Astrocyte (in vitro differentiated cells and primary cell): Measurements from ENCODE around the gene FUNDC2. TPM values are rescaled to one million over a fixed set of nuclear protein-coding genes. Genes with fewer than 3 reads are reported as not detected.

ENCODE experiments used
- DNase-seq: peaks from one replicate; pipeline ENCODE4 v3.0.0-alpha.2; 2010; ENCODE audit warnings: low read depth
- FAIRE-seq: peaks from 2 replicates; lab custom pipeline; 2011; peaks lifted over from hg19 to GRCh38; lab: Jason Lieb, UNC
- H2AFZ ChIP-seq: 2 replicates; pipeline ENCODE4 v1.6.0; 2012; ENCODE audit warnings: low read depth, low read length, inconsistent platforms
- H3K27ac ChIP-seq: 2 replicates; pipeline ENCODE4 v1.5.1; 2011; ENCODE audit warnings: low read depth, low read length, inconsistent platforms
- H3K27me3 ChIP-seq: 2 replicates; pipeline ENCODE4 v1.6.0; 2011; ENCODE audit warnings: low read length, inconsistent platforms; ENCODE audit not compliant: insufficient read depth
- H3K36me3 ChIP-seq: 2 replicates; pipeline ENCODE4 v1.5.1; 2011; ENCODE audit warnings: low read length, inconsistent platforms; ENCODE audit not compliant: insufficient read depth
- H3K4me1 ChIP-seq: 2 replicates; pipeline ENCODE4 v1.5.1; 2011; ENCODE audit warnings: low read length, inconsistent platforms; ENCODE audit not compliant: insufficient read depth
- H3K4me2 ChIP-seq: 2 replicates; pipeline ENCODE4 v1.6.0; 2012; ENCODE audit warnings: low read length, inconsistent platforms
- H3K4me3 ChIP-seq: 2 replicates; pipeline ENCODE4 v1.5.1; 2011; ENCODE audit warnings: low read depth, mild to moderate bottlenecking, low read length, inconsistent platforms; ENCODE audit not compliant: insufficient read depth
- H3K79me2 ChIP-seq: 2 replicates; pipeline ENCODE4 v1.6.0; 2012; ENCODE audit warnings: mild to moderate bottlenecking, low read length, inconsistent platforms; ENCODE audit not compliant: insufficient read depth
- H3K9ac ChIP-seq: 2 replicates; pipeline ENCODE4 v1.6.0; 2012; ENCODE audit warnings: mild to moderate bottlenecking, low read length, inconsistent platforms
- H3K9me3 ChIP-seq: 2 replicates; pipeline ENCODE4 v1.5.1; 2012; ENCODE audit warnings: low read depth, mild to moderate bottlenecking, low read length, inconsistent platforms; ENCODE audit not compliant: insufficient read depth
- H4K20me1 ChIP-seq: 2 replicates; pipeline ENCODE4 v1.6.0; 2012; ENCODE audit warnings: low read length, inconsistent platforms; ENCODE audit not compliant: insufficient read depth
- H3K27ac Mint-ChIP-seq: one replicate; pipeline ENCODE4 v1.8.0; 2021; ENCODE audit warnings: mild to moderate bottlenecking, mixed read lengths; ENCODE audit not compliant: unreplicated experiment
- H3K27me3 Mint-ChIP-seq: one replicate; pipeline ENCODE4 v1.8.0; 2021; ENCODE audit warnings: low read depth, mixed read lengths; ENCODE audit not compliant: unreplicated experiment
- H3K36me3 Mint-ChIP-seq: one replicate; pipeline ENCODE4 v1.8.0; 2021; ENCODE audit warnings: low read depth, mixed read lengths; ENCODE audit not compliant: unreplicated experiment
- H3K4me1 Mint-ChIP-seq: one replicate; pipeline ENCODE4 v1.8.0; 2021; ENCODE audit warnings: low read depth, mixed read lengths; ENCODE audit not compliant: unreplicated experiment
- H3K4me3 Mint-ChIP-seq: one replicate; pipeline ENCODE4 v1.8.0; 2021; ENCODE audit warnings: mild to moderate bottlenecking, moderate library complexity, mixed read lengths; ENCODE audit not compliant: unreplicated experiment
- H3K9me3 Mint-ChIP-seq: one replicate; pipeline ENCODE4 v1.8.0; 2021; ENCODE audit warnings: mild to moderate bottlenecking, mixed read lengths; ENCODE audit not compliant: unreplicated experiment
- EZH2 ChIP-seq: IDR thresholded peaks from 2 replicates; pipeline ENCODE4 v1.6.1; 2012; ENCODE audit warnings: mild to moderate bottlenecking, low read length, inconsistent platforms; ENCODE audit not compliant: insufficient read depth
- total RNA-seq: library from RNA; stranded (reverse); gene quantifications from 2 replicates; pipeline ENCODE4 v1.2.1, GENCODE V29; 2021
- TF ChIP-seq, protein P1 (sequence below): IDR thresholded peaks from 2 replicates; pipeline ENCODE4 v1.5.1; 2011; ENCODE audit warnings: low read depth, mild to moderate bottlenecking, inconsistent platforms, low read length, moderate library complexity; ENCODE audit not compliant: insufficient read depth

The FUNDC2 gene
- total RNA-seq, 1 donor from 2014 or later = 49.5 TPM

GRCh38 chrX:155009994-155010472 is 16.6 kb upstream of the FUNDC2 start:
- Mint-ChIP-seq H3K4me1 (no peaks in the 10 kb centered on the region), H3K9me3 (peaks cover 2% of the 10 kb centered on the region), H3K4me3 (no peak overlapping the region), H3K36me3 (no peaks in the 10 kb centered on the region), H3K27me3 (no peaks in the 10 kb centered on the region), H3K27ac (no peak overlapping the region)
- Histone ChIP-seq H3K9ac (no peak overlapping the region), H3K27me3 (no peaks in the 10 kb centered on the region), H3K4me2 (no peak overlapping the region), H3K79me2 (no peaks in the 10 kb centered on the region), H3K36me3 (no peaks in the 10 kb centered on the region), H3K4me1 (no peaks in the 10 kb centered on the region), H4K20me1 (no peaks in the 10 kb centered on the region), H3K27ac (no peak overlapping the region), H3K4me3 (no peak overlapping the region), H3K9me3 (no peaks in the 10 kb centered on the region), H2AFZ (no peak overlapping the region)
- DNase-seq (no peak), FAIRE-seq (no peak)
- TF ChIP-seq, protein P1, sequence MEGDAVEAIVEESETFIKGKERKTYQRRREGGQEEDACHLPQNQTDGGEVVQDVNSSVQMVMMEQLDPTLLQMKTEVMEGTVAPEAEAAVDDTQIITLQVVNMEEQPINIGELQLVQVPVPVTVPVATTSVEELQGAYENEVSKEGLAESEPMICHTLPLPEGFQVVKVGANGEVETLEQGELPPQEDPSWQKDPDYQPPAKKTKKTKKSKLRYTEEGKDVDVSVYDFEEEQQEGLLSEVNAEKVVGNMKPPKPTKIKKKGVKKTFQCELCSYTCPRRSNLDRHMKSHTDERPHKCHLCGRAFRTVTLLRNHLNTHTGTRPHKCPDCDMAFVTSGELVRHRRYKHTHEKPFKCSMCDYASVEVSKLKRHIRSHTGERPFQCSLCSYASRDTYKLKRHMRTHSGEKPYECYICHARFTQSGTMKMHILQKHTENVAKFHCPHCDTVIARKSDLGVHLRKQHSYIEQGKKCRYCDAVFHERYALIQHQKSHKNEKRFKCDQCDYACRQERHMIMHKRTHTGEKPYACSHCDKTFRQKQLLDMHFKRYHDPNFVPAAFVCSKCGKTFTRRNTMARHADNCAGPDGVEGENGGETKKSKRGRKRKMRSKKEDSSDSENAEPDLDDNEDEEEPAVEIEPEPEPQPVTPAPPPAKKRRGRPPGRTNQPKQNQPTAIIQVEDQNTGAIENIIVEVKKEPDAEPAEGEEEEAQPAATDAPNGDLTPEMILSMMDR = no peak
- no peak for TF ChIP-seq EZH2

DNA sequence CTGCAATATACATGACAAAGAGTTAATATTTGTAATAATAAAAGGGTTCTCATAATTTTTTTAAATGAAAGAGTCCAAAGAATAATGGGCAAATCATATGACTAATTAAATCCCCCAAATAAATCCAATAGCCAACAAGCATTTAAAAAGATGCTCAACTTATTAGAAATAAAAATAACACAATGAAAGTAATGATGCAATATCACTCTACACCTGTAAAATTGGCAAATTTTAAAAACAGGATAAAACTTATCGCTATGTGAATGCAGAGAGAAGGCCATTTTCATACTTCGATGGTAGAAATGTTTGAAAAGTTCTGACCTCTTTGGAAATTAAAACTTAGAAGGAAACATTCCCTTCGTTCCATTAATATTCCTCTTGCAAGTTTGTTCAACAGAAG is 6.1 kb upstream of the FUNDC2 start:
- FAIRE-seq (no peak), DNase-seq (no peak)
- no peak overlapping the region for H3K4me3 Mint-ChIP-seq
- H3K9me3 Mint-ChIP-seq = no peaks in the 10 kb centered on the region
- no peaks in the 10 kb centered on the region for H3K4me1 Mint-ChIP-seq
- H3K27me3 Mint-ChIP-seq = no peaks in the 10 kb centered on the region
- no peak overlapping the region for H3K27ac Mint-ChIP-seq
- Histone ChIP-seq H3K36me3 (no peaks in the 10 kb centered on the region), H3K27ac (no peak overlapping the region), H3K79me2 (no peaks in the 10 kb centered on the region), H4K20me1 (no peaks in the 10 kb centered on the region), H3K4me3 (no peak overlapping the region), H3K9me3 (no peaks in the 10 kb centered on the region), H3K27me3 (no peaks in the 10 kb centered on the region), H3K9ac (no peak overlapping the region), H2AFZ (no peak overlapping the region), H3K4me2 (no peak overlapping the region), H3K4me1 (no peaks in the 10 kb centered on the region)
- TF ChIP-seq, protein P1 = no peak
- TF ChIP-seq EZH2 = no peak
- H3K36me3 Mint-ChIP-seq = no peaks in the 10 kb centered on the region

GRCh38 chrX:155022585-155022984 is 4.1 kb upstream of the FUNDC2 start, which contains the start of gene F8:
Gene F8 (minus strand): TSS chrX:155022723. CDS start chrX:155022552, 171 bp downstream.
- Histone ChIP-seq H2AFZ (no peak within 1 kb of the TSS), H3K79me2 (no peaks in the 10 kb centered on the region), H3K36me3 (no peaks in the 10 kb centered on the region), H3K9me3 (no peaks in the 10 kb centered on the region), H3K9ac (no peak within 1 kb of the TSS), H3K4me3 (no peak within 1 kb of the TSS), H3K27ac (no peak within 1 kb of the TSS), H3K27me3 (no peaks in the 10 kb centered on the region), H3K4me2 (no peak within 1 kb of the TSS), H3K4me1 (no peaks in the 10 kb centered on the region), H4K20me1 (no peaks in the 10 kb centered on the region)
- FAIRE-seq = no peak
- TF ChIP-seq EZH2 = no peak
- Mint-ChIP-seq H3K27ac (no peak within 1 kb of the TSS), H3K4me3 (no peak within 1 kb of the TSS), H3K36me3 (no peaks in the 10 kb centered on the region), H3K27me3 (no peaks in the 10 kb centered on the region), H3K9me3 (no peaks in the 10 kb centered on the region), H3K4me1 (no peaks in the 10 kb centered on the region)
- DNase-seq = no peak
